CD8-positive, alpha-beta memory T cell (primary cell): Measurements from ENCODE around the gene KAT7. TPM values are rescaled to one million over a fixed set of nuclear protein-coding genes. Genes with fewer than 3 reads are reported as not detected.

Experiments
- CTCF ChIA-PET: fragments of 350-600 bp; sonication (Branson Sonifier 250); formaldehyde crosslinking; loops from one replicate; lab custom pipeline; 2021; ENCODE audit warnings: antibody characterized with exemption; lab: Charles Lee
- POLR2A ChIA-PET: fragments of 350-600 bp; sonication (Branson Sonifier 250); formaldehyde crosslinking; loops from one replicate; lab custom pipeline; 2021; ENCODE audit warnings: antibody characterized with exemption; lab: Charles Lee
- DNase-seq, 5 donors: peaks; one replicate each; pipeline versions ENCODE4 v3.0.0 to v3.0.0-alpha.2; 2020 to 2022; ENCODE audit warnings: mixed read lengths in 1 of 5
- H3K27ac ChIP-seq: one replicate; pipeline ENCODE4 v1.7.0; 2013; ENCODE audit warnings: low read depth, mild to moderate bottlenecking, low read length, moderate library complexity
- H3K27me3 ChIP-seq: 2 replicates; pipeline ENCODE4 v1.7.0; 2013; ENCODE audit warnings: low read length, mild to moderate bottlenecking; ENCODE audit not compliant: insufficient read depth, poor library complexity, severe bottlenecking
- H3K36me3 ChIP-seq: 2 replicates; pipeline ENCODE4 v1.7.0; 2013; ENCODE audit warnings: mild to moderate bottlenecking, low read length, moderate library complexity; ENCODE audit not compliant: insufficient read depth
- H3K4me1 ChIP-seq: 2 replicates; pipeline ENCODE4 v1.7.0; 2013; ENCODE audit warnings: mild to moderate bottlenecking, low read length, moderate library complexity; ENCODE audit not compliant: insufficient read depth
- H3K4me3 ChIP-seq: 2 replicates; pipeline ENCODE4 v1.7.0; 2013; ENCODE audit warnings: mild to moderate bottlenecking, low read length
- H3K9me3 ChIP-seq: 2 replicates; pipeline ENCODE4 v1.7.0; 2013; ENCODE audit warnings: mild to moderate bottlenecking, low read length
- H3K27ac Mint-ChIP-seq, 8 donors: one replicate each; pipeline ENCODE4 v1.8.0; 2020 to 2021; ENCODE audit warnings: mixed read lengths in 8 of 8, mild to moderate bottlenecking in 6 of 8, inconsistent platforms in 3 of 8, moderate library complexity in 3 of 8
- H3K27me3 Mint-ChIP-seq, 2 donors: one replicate each; pipeline ENCODE4 v1.8.0; 2020 to 2021; ENCODE audit warnings: mixed read lengths in 2 of 2, mild to moderate bottlenecking in 1 of 2, moderate library complexity in 1 of 2
- H3K36me3 Mint-ChIP-seq, 3 donors: one replicate each; pipeline ENCODE4 v1.8.0; 2020 to 2021; ENCODE audit warnings: mixed read lengths in 3 of 3, inconsistent platforms in 1 of 3, mild to moderate bottlenecking in 1 of 3
- H3K4me1 Mint-ChIP-seq, 3 donors: one replicate each; pipeline ENCODE4 v1.8.0; 2020 to 2021; ENCODE audit warnings: mixed read lengths in 3 of 3, inconsistent platforms in 1 of 3, mild to moderate bottlenecking in 1 of 3
- H3K4me3 Mint-ChIP-seq, 7 donors: one replicate each; pipeline ENCODE4 v1.8.0; 2020 to 2021; ENCODE audit warnings: mixed read lengths in 7 of 7, mild to moderate bottlenecking in 6 of 7, moderate library complexity in 4 of 7, inconsistent platforms in 2 of 7
- H3K9me3 Mint-ChIP-seq, 5 donors: one replicate each; pipeline ENCODE4 v1.8.0; 2020 to 2022; ENCODE audit warnings: mixed read lengths in 5 of 5, mild to moderate bottlenecking in 3 of 5, moderate library complexity in 2 of 5, inconsistent platforms in 1 of 5
- polyA plus RNA-seq: library from polyadenylated mRNA; unstranded; fragments of 300-500 nt; fragmentation: Illumina TruSeq; gene quantifications from one replicate; pipeline ENCODE4 v1.2.3, GENCODE V29; 2021
- total RNA-seq, 2 experiments: library from RNA; stranded (reverse); gene quantifications; one replicate each; pipeline ENCODE4 v1.2.3, GENCODE V29; 2021

Gene KAT7
- total and polyA plus RNA-seq, 3 experiments from 2014 or later: 58.1 to 75.8 (median 66.1) TPM

GRCh38 chr17:49760932-49761558 lies 27.4 kb upstream of the KAT7 start:
- Mint-ChIP-seq H3K27me3 (peaks cover 0 to 1% of the 10 kb centered on the region in 2 donors), H3K4me1 (peaks cover 71 to 79% (median 75%) of the 10 kb centered on the region in 3 donors), H3K4me3 (peak overlapping the region; percentile 82 to 100 (median 98)), H3K9me3 (no peaks in the 10 kb centered on the region), H3K27ac (peak overlapping the region; percentile 43 to 99 (median 86)), H3K36me3 (peaks cover 0 to 58% (median 6%) of the 10 kb centered on the region in 3 donors)
- Histone ChIP-seq H3K36me3 (no peaks in the 10 kb centered on the region), H3K4me3 (peak overlapping the region; percentile 82), H3K27me3 (no peaks in the 10 kb centered on the region), H3K4me1 (peaks cover 62% of the 10 kb centered on the region), H3K9me3 (no peaks in the 10 kb centered on the region), H3K27ac (peak overlapping the region; percentile 66)
- ChIA-PET POLR2A (interaction anchor here (0.5 to 4.9 kb wide), 4 partner anchors 12 to 51 kb away, joined by 3 to 70 read pairs (median 28); no protein-coding TSS in a partner anchor), CTCF (interaction anchor here (1.3 to 3.6 kb wide), 3 partner anchors 12 to 53 kb away, joined by 4 to 37 read pairs (median 13); partner anchors contain the start of gene SLC35B1)
- no peak for DNase-seq

- no peaks in the 10 kb centered on the region for H3K27me3 ChIP-seq
- no peaks in the 10 kb centered on the region for H3K9me3 ChIP-seq
- peaks cover 59 to 66% (median 62%) of the 10 kb centered on the region in 3 donors for H3K4me1 Mint-ChIP-seq
- POLR2A ChIA-PET: interaction anchor here (0.8 to 4.9 kb wide), 8 partner anchors 10 to 54 kb away, joined by 3 to 70 read pairs (median 24); partner anchors contain the start of genes KAT7 and SLC35B1
- H3K36me3 Mint-ChIP-seq: peaks cover 0 to 46% (median 5%) of the 10 kb centered on the region in 3 donors
- CTCF ChIA-PET: interaction anchor here (1.3 to 4.0 kb wide), 7 partner anchors 10 to 54 kb away, joined by 3 to 37 read pairs (median 5); partner anchors contain the start of genes KAT7 and SLC35B1
- H3K4me3 ChIP-seq: peak overlapping the region; percentile 82
- no peaks in the 10 kb centered on the region for H3K9me3 Mint-ChIP-seq
- peak overlapping the region; percentile 82 to 100 (median 98) for H3K4me3 Mint-ChIP-seq
- peaks cover 0 to 2% of the 10 kb centered on the region in 2 donors for H3K27me3 Mint-ChIP-seq
- H3K36me3 ChIP-seq: no peaks in the 10 kb centered on the region
- H3K27ac ChIP-seq: peak overlapping the region; percentile 66
- H3K27ac Mint-ChIP-seq: peak overlapping the region; percentile 43 to 99 (median 96)
- peaks cover 49% of the 10 kb centered on the region for H3K4me1 ChIP-seq
- DNase-seq: no peak
Observed at GRCh38 chr17:49762151-49762941, 26.1 kb upstream of the KAT7 start.

GRCh38 chr17:49763735-49764558 lies 24.5 kb upstream of the KAT7 start, which contains the start of gene FAM117A:
Gene FAM117A, minus strand, starts transcription at chr17:49764131. Its CDS starts 44 bp downstream, at chr17:49764087.
- H3K4me3 Mint-ChIP-seq: peak within 1 kb of the TSS; percentile 82 to 100 (median 98)
- Histone ChIP-seq H3K27ac (peak within 1 kb of the TSS; percentile 66), H3K4me3 (peak within 1 kb of the TSS; percentile 82), H3K4me1 (peaks cover 39% of the 10 kb centered on the region), H3K36me3 (no peaks in the 10 kb centered on the region), H3K9me3 (no peaks in the 10 kb centered on the region), H3K27me3 (no peaks in the 10 kb centered on the region)
- no peaks in the 10 kb centered on the region for H3K9me3 Mint-ChIP-seq
- H3K4me1 Mint-ChIP-seq: peaks cover 47 to 56% (median 51%) of the 10 kb centered on the region in 3 donors
- H3K36me3 Mint-ChIP-seq: peaks cover 0 to 33% (median 0%) of the 10 kb centered on the region in 3 donors
- H3K27ac Mint-ChIP-seq: peak within 1 kb of the TSS; percentile 43 to 99 (median 96)
- peak; percentile 90 to 99 (median 98) for DNase-seq
- CTCF ChIA-PET: interaction anchor here (0.5 to 4.0 kb wide), 18 partner anchors 10 to 195 kb away, joined by 3 to 37 read pairs (median 4); partner anchors contain the start of genes KAT7 and SLC35B1
- POLR2A ChIA-PET: interaction anchor here (0.5 to 4.9 kb wide), 17 partner anchors 8 to 87 kb away, joined by 3 to 70 read pairs (median 6); partner anchors contain the start of genes KAT7 and SLC35B1
- peaks cover 0 to 3% of the 10 kb centered on the region in 2 donors for H3K27me3 Mint-ChIP-seq

GRCh38 chr17:49764559-49765180 lies 23.8 kb upstream of the KAT7 start:
- H3K4me3 ChIP-seq: no peak overlapping the region
- H3K9me3 Mint-ChIP-seq: no peaks in the 10 kb centered on the region
- peak overlapping the region; percentile 43 to 93 (median 87) for H3K27ac Mint-ChIP-seq
- H3K9me3 ChIP-seq: no peaks in the 10 kb centered on the region
- no peaks in the 10 kb centered on the region for H3K36me3 ChIP-seq
- peaks cover 0 to 27% (median 0%) of the 10 kb centered on the region in 3 donors for H3K36me3 Mint-ChIP-seq
- POLR2A ChIA-PET: interaction anchor here (0.5 to 4.9 kb wide), 16 partner anchors 7 to 87 kb away, joined by 3 to 70 read pairs (median 6); partner anchors contain the start of genes KAT7 and SLC35B1
- peaks cover 40 to 49% (median 44%) of the 10 kb centered on the region in 3 donors for H3K4me1 Mint-ChIP-seq
- H3K27ac ChIP-seq: no peak overlapping the region
- CTCF ChIA-PET: interaction anchor here (0.5 to 4.0 kb wide), 17 partner anchors 9 to 208 kb away, joined by 3 to 37 read pairs (median 4); partner anchors contain the start of genes KAT7 and SLC35B1
- no peaks in the 10 kb centered on the region for H3K27me3 ChIP-seq
- H3K27me3 Mint-ChIP-seq: peaks cover 0 to 3% of the 10 kb centered on the region in 2 donors
- H3K4me1 ChIP-seq: peaks cover 32% of the 10 kb centered on the region
- peak overlapping the region; percentile 76 to 95 (median 87) for H3K4me3 Mint-ChIP-seq
- no peak for DNase-seq

- H3K36me3 ChIP-seq: no peaks in the 10 kb centered on the region
- CTCF ChIA-PET: interaction anchor here (0.9 to 1.4 kb wide), 4 partner anchors 11 to 58 kb away, joined by 3 read pairs; no protein-coding TSS in a partner anchor
- Mint-ChIP-seq H3K4me3 (no peak overlapping the region), H3K27me3 (peaks cover 0 to 3% of the 10 kb centered on the region in 2 donors), H3K36me3 (peaks cover 0 to 15% (median 0%) of the 10 kb centered on the region in 3 donors), H3K4me1 (peaks cover 17 to 26% (median 20%) of the 10 kb centered on the region in 3 donors), H3K9me3 (no peaks in the 10 kb centered on the region), H3K27ac (no peak overlapping the region)
- H3K4me3 ChIP-seq: no peak overlapping the region
- DNase-seq: no peak
- H3K9me3 ChIP-seq: no peaks in the 10 kb centered on the region
- no peaks in the 10 kb centered on the region for H3K27me3 ChIP-seq
- POLR2A ChIA-PET: interaction anchor here (0.9 to 2.0 kb wide), 2 partner anchors 20 to 21 kb away, joined by 4 to 5 read pairs; partner anchors contain the start of gene KAT7
- H3K27ac ChIP-seq: no peak overlapping the region
- H3K4me1 ChIP-seq: peaks cover 8% of the 10 kb centered on the region
Observed at GRCh38 chr17:49766918-49767530, 21.5 kb upstream of the KAT7 start.

- Histone ChIP-seq H3K4me1 (no peaks in the 10 kb centered on the region), H3K36me3 (no peaks in the 10 kb centered on the region), H3K27ac (no peak overlapping the region), H3K4me3 (no peak overlapping the region), H3K27me3 (no peaks in the 10 kb centered on the region), H3K9me3 (no peaks in the 10 kb centered on the region)
- ChIA-PET POLR2A (no interaction called here), CTCF (interaction anchor here (1.1 to 2.0 kb wide), 2 partner anchors 38 to 68 kb away, joined by 4 to 5 read pairs; partner anchors contain the start of gene SLC35B1)
- Mint-ChIP-seq H3K9me3 (no peaks in the 10 kb centered on the region), H3K27me3 (peaks cover 0 to 4% of the 10 kb centered on the region in 2 donors), H3K4me1 (peaks cover 7 to 9% (median 8%) of the 10 kb centered on the region in 3 donors), H3K27ac (no peak overlapping the region), H3K4me3 (no peak overlapping the region), H3K36me3 (no peaks in the 10 kb centered on the region)
- DNase-seq: no peak
Observed at GRCh38 chr17:49775546-49776260, 12.8 kb upstream of the KAT7 start.
